Vagina (tissue), 2 donors: ENCODE data around the gene GINS1. TPM values are rescaled to one million over a fixed set of nuclear protein-coding genes. Genes with fewer than 3 reads are reported as not detected.
A peak's percentile ranks its signal among the peaks of the same experiment; 100 is the strongest.

ENCODE experiments used
- DNase-seq, 2 donors: peaks; one replicate each; pipeline ENCODE4 v3.0.0-alpha.2; 2017; ENCODE audit errors: extremely low spot score in 2 of 2
- H3K27ac ChIP-seq: fragments of 200-600 bp; sonication (generic); one replicate; pipeline ENCODE4 v1.5.1; 2019
- H3K27me3 ChIP-seq: fragments of 200-600 bp; sonication (generic); one replicate; pipeline ENCODE4 v1.5.1; 2019
- H3K36me3 ChIP-seq, 2 donors: fragments of 200-600 bp; sonication (generic); one replicate each; pipeline ENCODE4 v1.5.1; 2017 to 2019
- H3K4me1 ChIP-seq: fragments of 200-600 bp; sonication (generic); one replicate; pipeline ENCODE4 v1.5.1; 2019
- H3K4me3 ChIP-seq, 2 donors: fragments of 200-600 bp; sonication (generic); 1 replicate in 1 of 2; 2 replicates in 1 of 2; pipeline ENCODE4 v1.5.1; 2016 to 2019
- H3K9me3 ChIP-seq: fragments of 200-600 bp; sonication (generic); one replicate; pipeline ENCODE4 v1.5.1; 2019
- POLR2A ChIP-seq, 2 donors: fragments of 450-650 bp; IDR thresholded peaks; one replicate each; pipeline ENCODE4 v1.6.1; 2017; ENCODE audit warnings: antibody characterized with exemption in 2 of 2, mild to moderate bottlenecking in 2 of 2, moderate library complexity in 2 of 2
- POLR2AphosphoS5 ChIP-seq, 2 donors: sonication (generic); formaldehyde crosslinking; IDR thresholded peaks; one replicate each; pipeline ENCODE4 v1.9.0; 2017; ENCODE audit warnings: antibody characterized with exemption in 2 of 2, mild to moderate bottlenecking in 2 of 2, low read depth in 1 of 2; ENCODE audit not compliant: insufficient read depth in 1 of 2
- intact Hi-C: fragments of 100-400 bp; cut with DNase I; formaldehyde crosslinking; loops from one replicate; pipeline ENCODE4 v1.15.1; 2023
- total RNA-seq: library from RNA; depleted of rRNA; stranded (reverse); fragments of >200 nt; gene quantifications from one replicate; pipeline ENCODE4 v1.2.3, GENCODE V29; 2016
- TF ChIP-seq, protein P1 (sequence below), 3 experiments: fragments of 450-650 bp in 2 of 3; fragments of 200-600 bp in 1 of 3; sonication (generic) in 1 of 3; IDR thresholded peaks; one replicate each; pipeline ENCODE4 v1.5.1; 2017 to 2019; ENCODE audit warnings: antibody characterized with exemption in 3 of 3, mild to moderate bottlenecking in 2 of 3, moderate library complexity in 2 of 3

The GINS1 gene
- total RNA-seq, 1 donor from 2014 or later = 2.0 TPM

DNA sequence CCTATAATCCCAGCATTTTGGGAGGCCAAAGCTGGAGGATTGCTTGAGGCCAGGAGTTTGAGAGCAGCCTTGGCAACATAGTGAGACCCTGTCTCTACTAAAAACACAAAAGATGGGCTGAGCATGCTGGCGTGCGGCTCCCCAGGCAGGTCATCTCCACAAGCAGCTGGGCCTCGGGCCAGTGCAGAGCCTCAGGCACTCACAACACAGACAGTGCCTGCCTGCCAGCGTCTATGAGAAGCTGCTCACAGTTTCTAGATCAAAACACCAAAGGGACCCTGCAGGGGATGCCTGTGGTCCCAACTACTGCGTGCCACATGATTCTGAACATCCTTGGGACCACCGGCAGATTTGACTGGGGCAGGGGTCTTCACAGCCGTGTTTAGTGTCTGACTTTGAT is 59.4 kb downstream of the GINS1 start:
- TF ChIP-seq POLR2A (IDR thresholded peaks at IDR 0.05) = no peak
- no peak for TF ChIP-seq POLR2AphosphoS5 (IDR thresholded peaks at IDR 0.05; ENCODE audit: insufficient read depth in 1 of 2, low read depth in 1 of 2)
- TF ChIP-seq, protein P1, sequence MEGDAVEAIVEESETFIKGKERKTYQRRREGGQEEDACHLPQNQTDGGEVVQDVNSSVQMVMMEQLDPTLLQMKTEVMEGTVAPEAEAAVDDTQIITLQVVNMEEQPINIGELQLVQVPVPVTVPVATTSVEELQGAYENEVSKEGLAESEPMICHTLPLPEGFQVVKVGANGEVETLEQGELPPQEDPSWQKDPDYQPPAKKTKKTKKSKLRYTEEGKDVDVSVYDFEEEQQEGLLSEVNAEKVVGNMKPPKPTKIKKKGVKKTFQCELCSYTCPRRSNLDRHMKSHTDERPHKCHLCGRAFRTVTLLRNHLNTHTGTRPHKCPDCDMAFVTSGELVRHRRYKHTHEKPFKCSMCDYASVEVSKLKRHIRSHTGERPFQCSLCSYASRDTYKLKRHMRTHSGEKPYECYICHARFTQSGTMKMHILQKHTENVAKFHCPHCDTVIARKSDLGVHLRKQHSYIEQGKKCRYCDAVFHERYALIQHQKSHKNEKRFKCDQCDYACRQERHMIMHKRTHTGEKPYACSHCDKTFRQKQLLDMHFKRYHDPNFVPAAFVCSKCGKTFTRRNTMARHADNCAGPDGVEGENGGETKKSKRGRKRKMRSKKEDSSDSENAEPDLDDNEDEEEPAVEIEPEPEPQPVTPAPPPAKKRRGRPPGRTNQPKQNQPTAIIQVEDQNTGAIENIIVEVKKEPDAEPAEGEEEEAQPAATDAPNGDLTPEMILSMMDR (IDR thresholded peaks at IDR 0.05) = no peak
- no peaks in the 10 kb centered on the region for H3K4me1 ChIP-seq
- H3K27me3 ChIP-seq = no peaks in the 10 kb centered on the region
- H3K9me3 ChIP-seq = no peaks in the 10 kb centered on the region
- DNase-seq = no peak
- peaks cover 0 to 33% of the 10 kb centered on the region in 2 donors for H3K36me3 ChIP-seq
- intact Hi-C loops = no loop called here
- H3K27ac ChIP-seq = no peak overlapping the region
- no peak overlapping the region for H3K4me3 ChIP-seq

DNA sequence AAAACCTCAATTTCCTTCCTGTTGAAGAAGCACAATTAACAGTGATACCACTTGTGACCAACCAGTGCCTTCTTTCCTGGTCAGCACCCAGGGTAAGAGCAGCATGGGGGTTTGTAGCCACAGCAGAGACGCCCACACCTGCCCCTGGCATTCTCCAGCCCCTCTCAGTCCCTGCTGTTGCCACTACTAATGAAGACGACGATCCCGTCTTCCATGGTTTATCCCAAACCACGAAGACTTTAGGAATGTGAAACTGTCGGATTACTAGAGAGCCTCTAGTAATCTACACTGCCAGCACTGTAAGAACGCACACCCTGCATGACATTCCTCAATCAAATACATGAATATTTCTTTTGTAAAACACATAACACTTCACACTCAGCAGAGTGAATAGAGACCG is 60.0 kb downstream of the GINS1 start:
- Histone ChIP-seq H3K4me3 (no peak overlapping the region), H3K36me3 (peaks cover 0 to 28% of the 10 kb centered on the region in 2 donors), H3K4me1 (no peaks in the 10 kb centered on the region), H3K9me3 (no peaks in the 10 kb centered on the region), H3K27me3 (no peaks in the 10 kb centered on the region), H3K27ac (no peak overlapping the region)
- DNase-seq = no peak
- TF ChIP-seq POLR2AphosphoS5 (IDR thresholded peaks at IDR 0.05; ENCODE audit: insufficient read depth in 1 of 2, low read depth in 1 of 2) (no peak), POLR2A (IDR thresholded peaks at IDR 0.05) (no peak)
- TF ChIP-seq, protein P1 (IDR thresholded peaks at IDR 0.05) = no peak
- intact Hi-C loops = no loop called here

DNA sequence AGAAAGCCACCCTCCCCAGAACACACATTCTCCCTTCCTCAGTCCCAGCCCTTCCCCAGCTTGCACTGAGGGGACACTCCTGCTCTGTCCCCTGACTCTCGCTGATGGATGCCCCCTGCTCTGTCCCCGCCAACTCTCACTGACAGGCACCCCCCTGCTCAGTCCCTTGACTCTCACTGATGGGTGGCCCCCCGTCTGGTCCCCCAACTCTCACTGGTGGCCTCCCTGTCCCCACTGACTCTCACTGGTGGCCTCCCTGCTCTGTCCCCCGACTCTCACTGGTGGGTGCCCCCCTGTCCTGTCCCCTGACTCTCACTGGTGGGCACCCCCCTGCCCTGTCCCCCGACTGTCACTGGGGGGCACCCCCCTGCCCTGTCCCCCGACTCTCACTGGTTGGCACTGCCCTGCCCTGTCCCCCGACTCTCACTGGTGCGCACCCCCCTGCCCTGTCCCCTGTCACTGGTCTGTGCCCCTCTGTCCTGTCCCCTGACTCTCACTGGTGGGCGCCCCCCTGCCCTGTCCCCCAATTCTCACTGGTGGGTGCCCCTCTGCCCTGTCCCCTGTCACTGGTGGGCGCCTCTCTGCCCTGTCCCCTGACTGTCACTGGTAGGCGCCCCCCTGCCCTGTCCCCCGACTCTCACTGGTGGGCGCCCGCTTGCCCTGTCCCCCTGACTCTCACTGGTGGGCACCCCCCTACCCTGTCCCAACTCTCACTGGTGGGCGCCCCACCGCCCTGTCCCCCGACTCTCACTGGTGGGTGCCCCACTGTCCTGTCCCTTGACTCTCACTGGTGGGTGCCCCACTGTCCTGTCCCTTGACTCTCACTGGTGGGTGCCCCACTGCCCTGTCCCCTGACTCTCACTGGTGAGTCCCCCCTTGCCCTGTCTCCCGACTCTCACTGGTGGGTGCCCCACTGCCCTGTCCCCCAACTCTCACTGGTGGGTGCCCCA is 60.9 kb downstream of the GINS1 start:
- Histone ChIP-seq H3K4me1 (no peaks in the 10 kb centered on the region), H3K27ac (no peak overlapping the region), H3K9me3 (no peaks in the 10 kb centered on the region), H3K36me3 (peaks cover 0 to 28% of the 10 kb centered on the region in 2 donors), H3K4me3 (no peak overlapping the region), H3K27me3 (no peaks in the 10 kb centered on the region)
- TF ChIP-seq, protein P1 (IDR thresholded peaks at IDR 0.05) = no peak
- TF ChIP-seq POLR2A (IDR thresholded peaks at IDR 0.05) = no peak
- TF ChIP-seq POLR2AphosphoS5 (IDR thresholded peaks at IDR 0.05; ENCODE audit: insufficient read depth in 1 of 2, low read depth in 1 of 2) = no peak
- intact Hi-C loops = no loop called here
- DNase-seq = no peak

DNA sequence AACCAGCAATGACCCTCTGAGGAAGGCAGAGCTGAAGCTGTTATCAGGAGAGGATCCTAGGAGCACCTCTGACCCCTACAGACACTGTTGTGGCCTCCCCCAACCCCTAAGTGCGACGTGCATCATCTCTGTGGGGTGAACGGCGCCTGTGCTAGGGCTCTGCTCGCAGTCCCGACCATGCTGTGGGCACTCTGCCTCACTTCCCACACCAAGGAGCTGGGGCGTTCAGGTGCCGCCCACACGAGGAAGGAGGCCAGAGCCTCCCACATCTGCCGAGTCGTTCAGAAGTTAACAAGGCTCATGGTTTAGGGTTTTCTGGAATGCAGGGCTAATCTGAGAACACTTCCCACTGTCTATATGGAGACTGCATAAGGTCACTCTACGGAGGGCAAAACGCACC is 62.1 kb downstream of the GINS1 start:
- Histone ChIP-seq H3K9me3 (no peaks in the 10 kb centered on the region), H3K27me3 (no peaks in the 10 kb centered on the region), H3K4me3 (no peak overlapping the region), H3K36me3 (peaks cover 0 to 26% of the 10 kb centered on the region in 2 donors), H3K4me1 (no peaks in the 10 kb centered on the region), H3K27ac (no peak overlapping the region)
- intact Hi-C loops = no loop called here
- TF ChIP-seq POLR2A (IDR thresholded peaks at IDR 0.05) (no peak), POLR2AphosphoS5 (IDR thresholded peaks at IDR 0.05; ENCODE audit: insufficient read depth in 1 of 2, low read depth in 1 of 2) (no peak)
- TF ChIP-seq, protein P1 (IDR thresholded peaks at IDR 0.05) = no peak
- DNase-seq = no peak

DNA sequence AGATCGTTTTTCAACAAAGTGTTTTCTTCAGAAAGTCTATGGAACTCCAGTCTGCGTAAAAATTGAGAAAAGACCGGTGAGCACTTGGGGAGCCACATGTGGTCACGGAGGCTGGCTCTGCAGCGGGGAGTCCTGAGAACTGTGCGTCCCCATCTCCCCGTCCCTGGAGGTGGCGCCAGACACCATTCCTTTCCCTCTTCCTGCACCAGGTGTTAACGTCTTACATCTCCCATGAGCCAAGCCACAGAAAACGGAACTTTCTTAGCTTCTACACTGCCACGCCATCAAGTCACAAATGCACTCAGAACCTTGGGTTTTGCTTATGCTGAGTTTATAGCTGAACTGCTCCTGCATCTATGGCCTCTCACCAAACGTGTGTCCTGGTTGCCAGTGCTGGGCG is 62.6 kb downstream of the GINS1 start:
- no peak for DNase-seq
- Histone ChIP-seq H3K4me1 (no peaks in the 10 kb centered on the region), H3K27ac (no peak overlapping the region), H3K27me3 (no peaks in the 10 kb centered on the region), H3K4me3 (no peak overlapping the region), H3K9me3 (no peaks in the 10 kb centered on the region), H3K36me3 (peaks cover 0 to 21% of the 10 kb centered on the region in 2 donors)
- no peak for TF ChIP-seq POLR2AphosphoS5 (IDR thresholded peaks at IDR 0.05; ENCODE audit: insufficient read depth in 1 of 2, low read depth in 1 of 2)
- TF ChIP-seq, protein P1 (IDR thresholded peaks at IDR 0.05) = peak in 1 of 3 experiments; percentile 16
- intact Hi-C loops = no loop called here
